ENCODE results near the gene YY2.

The YY2 gene

GRCh38 chrX:21855937-21856415 lies at the start of gene YY2:
YY2 (plus strand) TSS chrX:21855987; CDS start chrX:21856485, 498 bp downstream.
- no peaks in the 10 kb centered on the region for H3K9me3 ChIP-seq
- TF ChIP-seq CTCF (IDR thresholded peaks at IDR 0.05), result no peak
- no peak within 1 kb of the TSS for H3K4me3 ChIP-seq (ENCODE audit: low read depth in 1 of 2, low read length in 1 of 2)
- no peaks in the 10 kb centered on the region for H3K27me3 ChIP-seq
- H3K36me3 ChIP-seq, result no peaks in the 10 kb centered on the region
- H3K4me1 ChIP-seq (ENCODE audit: control insufficient read depth in 1 of 2, insufficient read depth in 1 of 2, low read depth in 1 of 2, low read length in 1 of 2), result no peaks in the 10 kb centered on the region
- no peak within 1 kb of the TSS for H3K27ac ChIP-seq

GRCh38 chrX:21806691-21807090 lies 49.1 kb upstream of the YY2 start:
- Histone ChIP-seq H3K9me3 (no peaks in the 10 kb centered on the region), H3K4me3 (ENCODE audit: low read depth in 1 of 2, low read length in 1 of 2) (no peak overlapping the region), H3K27me3 (no peaks in the 10 kb centered on the region), H3K4me1 (ENCODE audit: control insufficient read depth in 1 of 2, insufficient read depth in 1 of 2, low read depth in 1 of 2, low read length in 1 of 2) (no peaks in the 10 kb centered on the region), H3K27ac (no peak overlapping the region), H3K36me3 (no peaks in the 10 kb centered on the region)
- TF ChIP-seq CTCF (IDR thresholded peaks at IDR 0.05), result no peak

- no peak for TF ChIP-seq CTCF (IDR thresholded peaks at IDR 0.05)
- H3K9me3 ChIP-seq, result no peaks in the 10 kb centered on the region
- H3K27me3 ChIP-seq, result no peaks in the 10 kb centered on the region
- no peaks in the 10 kb centered on the region for H3K4me1 ChIP-seq (ENCODE audit: control insufficient read depth in 1 of 2, insufficient read depth in 1 of 2, low read depth in 1 of 2, low read length in 1 of 2)
- no peak overlapping the region for H3K4me3 ChIP-seq (ENCODE audit: low read depth in 1 of 2, low read length in 1 of 2)
- H3K36me3 ChIP-seq, result no peaks in the 10 kb centered on the region
- H3K27ac ChIP-seq, result no peak overlapping the region
Measured at GRCh38 chrX:21811832-21812231, 44.0 kb upstream of the YY2 start.

GRCh38 chrX:21812628-21813027 lies 43.2 kb upstream of the YY2 start:
- Histone ChIP-seq H3K9me3 (no peaks in the 10 kb centered on the region), H3K27ac (no peak overlapping the region), H3K27me3 (no peaks in the 10 kb centered on the region), H3K4me3 (ENCODE audit: low read depth in 1 of 2, low read length in 1 of 2) (no peak overlapping the region), H3K36me3 (no peaks in the 10 kb centered on the region), H3K4me1 (ENCODE audit: control insufficient read depth in 1 of 2, insufficient read depth in 1 of 2, low read depth in 1 of 2, low read length in 1 of 2) (no peaks in the 10 kb centered on the region)
- no peak for TF ChIP-seq CTCF (IDR thresholded peaks at IDR 0.05)

GRCh38 chrX:21813612-21814368 lies 42.0 kb upstream of the YY2 start:
- no peak overlapping the region for H3K4me3 ChIP-seq (ENCODE audit: low read depth in 1 of 2, low read length in 1 of 2)
- no peak overlapping the region for H3K27ac ChIP-seq
- no peaks in the 10 kb centered on the region for H3K27me3 ChIP-seq
- no peaks in the 10 kb centered on the region for H3K9me3 ChIP-seq
- no peaks in the 10 kb centered on the region for H3K36me3 ChIP-seq
- H3K4me1 ChIP-seq (ENCODE audit: control insufficient read depth in 1 of 2, insufficient read depth in 1 of 2, low read depth in 1 of 2, low read length in 1 of 2), result no peaks in the 10 kb centered on the region
- no peak for TF ChIP-seq CTCF (IDR thresholded peaks at IDR 0.05)
